Fibroblast of lung (primary cell): ENCODE results near the gene NAIF1. TPM values are rescaled to one million over a fixed set of nuclear protein-coding genes. Genes with fewer than 3 reads are reported as not detected.

Source experiments
- DNase-seq, 2 donors: peaks; one replicate each; pipeline versions ENCODE4 v3.0.0 to v3.0.0-alpha.2; 2010; ENCODE audit warnings: low read depth in 2 of 2
- H2AFZ ChIP-seq: 2 replicates; pipeline ENCODE4 v1.5.1; 2012; ENCODE audit warnings: low read length, control low read depth, inconsistent platforms
- H3K27ac ChIP-seq: 2 replicates; pipeline ENCODE4 v1.5.1; 2011; ENCODE audit warnings: low read length, control low read depth; ENCODE audit not compliant: insufficient read depth
- H3K27me3 ChIP-seq: 2 replicates; pipeline ENCODE4 v1.5.1; 2011; ENCODE audit warnings: mild to moderate bottlenecking, low read length; ENCODE audit not compliant: control insufficient read depth, insufficient read depth
- H3K36me3 ChIP-seq: 2 replicates; pipeline ENCODE4 v1.5.1; 2011; ENCODE audit warnings: low read length; ENCODE audit not compliant: control insufficient read depth, insufficient read depth
- H3K4me1 ChIP-seq: 2 replicates; pipeline ENCODE4 v1.5.1; 2011; ENCODE audit warnings: low read length; ENCODE audit not compliant: control insufficient read depth, insufficient read depth; ENCODE audit errors: extremely low read depth
- H3K4me2 ChIP-seq: 2 replicates; pipeline ENCODE4 v1.5.1; 2011; ENCODE audit warnings: low read length, control low read depth; ENCODE audit not compliant: insufficient read depth; ENCODE audit errors: extremely low read depth
- H3K4me3 ChIP-seq, 4 experiments: fragments of 200-600 bp in 1 of 4; sonication (generic) in 1 of 4; replicated peaks in 1 of 4; 2 replicates each; pipeline ENCODE4 v1.5.1; 2011 to 2016; ENCODE audit warnings: low read length in 4 of 4, low read depth in 3 of 4, mild to moderate bottlenecking in 3 of 4, control low read depth in 2 of 4, inconsistent platforms in 1 of 4, mixed read lengths in 1 of 4; ENCODE audit not compliant: insufficient read depth in 1 of 4; ENCODE audit errors: control extremely low read depth in 1 of 4
- H3K79me2 ChIP-seq: 2 replicates; pipeline ENCODE4 v1.5.1; 2012; ENCODE audit warnings: mild to moderate bottlenecking, low read length, inconsistent platforms; ENCODE audit not compliant: control insufficient read depth, insufficient read depth
- H3K9ac ChIP-seq: 2 replicates; pipeline ENCODE4 v1.5.1; 2011; ENCODE audit warnings: mild to moderate bottlenecking, low read length, control low read depth; ENCODE audit not compliant: insufficient read depth
- H3K9me3 ChIP-seq: 2 replicates; pipeline ENCODE4 v1.5.1; 2012; ENCODE audit warnings: low read depth, low read length; ENCODE audit not compliant: control insufficient read depth, insufficient read depth
- H4K20me1 ChIP-seq: 2 replicates; pipeline ENCODE4 v1.5.1; 2011; ENCODE audit warnings: low read length; ENCODE audit not compliant: control insufficient read depth, insufficient read depth; ENCODE audit errors: extremely low read depth
- CTCF ChIP-seq, 2 donors: IDR thresholded peaks in 1 of 2; conservative IDR thresholded peaks in 1 of 2; 1 replicate in 1 of 2; 2 replicates in 1 of 2; pipeline ENCODE4 v1.5.1; 2011 to 2012; ENCODE audit warnings: low read length in 2 of 2, control low read depth in 1 of 2, inconsistent platforms in 1 of 2, low read depth in 1 of 2, mild to moderate bottlenecking in 1 of 2
- EZH2 ChIP-seq: IDR thresholded peaks from 2 replicates; pipeline ENCODE4 v1.5.1; 2012; ENCODE audit warnings: low read length, control low read depth, mild to moderate bottlenecking; ENCODE audit errors: missing control alignments
- polyA plus RNA-seq, 2 donors: library from polyadenylated mRNA; depleted of rRNA in 1 of 2; stranded (reverse) in 1 of 2; unstranded in 1 of 2; fragments of >200 nt; gene quantifications; 2 replicates each; pipeline ENCODE4 v1.2.1, GENCODE V29; 2011 to 2012; ENCODE audit warnings: missing spikeins in 1 of 2
- total RNA-seq: library from RNA; depleted of rRNA; stranded (reverse); fragments of >200 nt; gene quantifications from 2 replicates; pipeline ENCODE4 v1.2.1, GENCODE V29; 2014

NAIF1 gene
- total and polyA plus RNA-seq, 2 donors (not counting 1 experiment from before 2014, with no cell fraction given), result 5.5 to 13.2 TPM

GRCh38 chr9:128049843-128050242 is 17.3 kb downstream of the NAIF1 start:
- Histone ChIP-seq H3K9me3 (no peaks in the 10 kb centered on the region), H4K20me1 (no peaks in the 10 kb centered on the region), H3K27me3 (no peaks in the 10 kb centered on the region), H3K4me2 (no peak overlapping the region), H3K79me2 (no peaks in the 10 kb centered on the region), H3K4me3 (no peak overlapping the region), H3K4me1 (no peaks in the 10 kb centered on the region), H3K27ac (no peak overlapping the region), H3K36me3 (no peaks in the 10 kb centered on the region), H2AFZ (no peak overlapping the region), H3K9ac (no peak overlapping the region)
- TF ChIP-seq EZH2 (no peak), CTCF (conservative IDR thresholded peaks at IDR 0.05 in 1 of 2, IDR thresholded peaks at IDR 0.05 in 1 of 2; ENCODE audit: low read depth in 1 of 2, low read length in 2 of 2) (no peak)
- DNase-seq, result no peak

- TF ChIP-seq CTCF (conservative IDR thresholded peaks at IDR 0.05 in 1 of 2, IDR thresholded peaks at IDR 0.05 in 1 of 2; ENCODE audit: low read depth in 1 of 2, low read length in 2 of 2) (no peak), EZH2 (no peak)
- H2AFZ ChIP-seq, result no peak overlapping the region
- no peak overlapping the region for H3K4me3 ChIP-seq
- no peaks in the 10 kb centered on the region for H3K9me3 ChIP-seq
- no peak for DNase-seq
- H3K27ac ChIP-seq, result no peak overlapping the region
- H3K36me3 ChIP-seq, result no peaks in the 10 kb centered on the region
- no peaks in the 10 kb centered on the region for H3K27me3 ChIP-seq
- no peak overlapping the region for H3K9ac ChIP-seq
- no peak overlapping the region for H3K4me2 ChIP-seq
- no peaks in the 10 kb centered on the region for H3K79me2 ChIP-seq
- H4K20me1 ChIP-seq, result no peaks in the 10 kb centered on the region
- H3K4me1 ChIP-seq, result no peaks in the 10 kb centered on the region
Observed at GRCh38 chr9:128048663-128049062, 18.5 kb downstream of the NAIF1 start.

- H3K79me2 ChIP-seq, result no peaks in the 10 kb centered on the region
- H3K9ac ChIP-seq, result no peak overlapping the region
- no peak overlapping the region for H2AFZ ChIP-seq
- no peak overlapping the region for H3K27ac ChIP-seq
- H3K27me3 ChIP-seq, result no peaks in the 10 kb centered on the region
- no peaks in the 10 kb centered on the region for H4K20me1 ChIP-seq
- no peak overlapping the region for H3K4me2 ChIP-seq
- TF ChIP-seq CTCF (conservative IDR thresholded peaks at IDR 0.05 in 1 of 2, IDR thresholded peaks at IDR 0.05 in 1 of 2; ENCODE audit: low read depth in 1 of 2, low read length in 2 of 2), result no peak
- no peak for TF ChIP-seq EZH2
- H3K9me3 ChIP-seq, result no peaks in the 10 kb centered on the region
- H3K36me3 ChIP-seq, result no peaks in the 10 kb centered on the region
- H3K4me1 ChIP-seq, result no peaks in the 10 kb centered on the region
- no peak for DNase-seq
- no peak overlapping the region for H3K4me3 ChIP-seq
Observed at GRCh38 chr9:128047231-128047630, 19.9 kb downstream of the NAIF1 start.
